Measurements from ENCODE around the gene SYNM. TPM values are rescaled to one million over a fixed set of nuclear protein-coding genes. Genes with fewer than 3 reads are reported as not detected.

SYNM gene
- total RNA-seq, 1 experiment from 2014 or later = 9.9 TPM

DNA sequence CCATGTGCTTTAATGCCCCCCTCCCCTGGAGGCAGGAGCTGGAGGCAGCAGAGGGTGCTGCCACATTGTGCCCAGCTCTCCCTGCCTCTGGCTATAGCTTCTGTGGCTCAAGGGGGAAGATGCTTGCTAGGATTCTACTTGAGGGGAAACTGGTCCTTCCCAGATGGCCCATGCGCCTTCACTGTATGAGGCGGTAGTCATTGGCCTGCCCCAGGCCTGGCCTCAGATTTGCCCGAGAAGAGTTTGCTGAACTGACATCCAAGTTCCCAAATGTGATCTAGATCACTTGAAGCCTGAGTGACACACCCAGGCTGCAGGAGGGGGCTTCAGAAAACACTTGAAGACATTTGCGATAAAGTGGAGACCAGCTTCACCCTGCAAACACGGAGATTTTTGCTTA lies 4.1 kb downstream of the SYNM start:
- no peak overlapping the region for H3K27ac ChIP-seq (ENCODE audit: low read length)
- H3K4me2 ChIP-seq (ENCODE audit: low read length) = no peak overlapping the region
- H3F3A ChIP-seq (ENCODE audit: low read length, unreplicated experiment) = no peaks in the 10 kb centered on the region
- H3K9ac ChIP-seq (ENCODE audit: low read length) = no peak overlapping the region
- H3K4me1 ChIP-seq (ENCODE audit: insufficient read depth, low read length) = peaks cover 15% of the 10 kb centered on the region; the same call in 1 of the 2 replicates
- CTCF ChIA-PET = interaction anchor here (0.6 kb wide), 1 partner anchor 47 kb away, joined by 3 read pairs; no protein-coding TSS in a partner anchor
- no peaks in the 10 kb centered on the region for H3K36me3 ChIP-seq (ENCODE audit: low read depth, low read length)
- H2AFZ ChIP-seq (ENCODE audit: low read length) = no peak overlapping the region
- no peaks in the 10 kb centered on the region for H4K20me1 ChIP-seq (ENCODE audit: low read length)
- no peak overlapping the region for H3K4me3 ChIP-seq (ENCODE audit: low read length)
- POLR2A ChIA-PET (ENCODE audit: unreplicated experiment) = no interaction called here
- DNase-seq (no peak), ATAC-seq (no peak)
- H3K9me3 ChIP-seq (ENCODE audit: low read length) = no peaks in the 10 kb centered on the region
- H3K79me2 ChIP-seq (ENCODE audit: low read length) = peaks cover 33% of the 10 kb centered on the region
- no peaks in the 10 kb centered on the region for H3K9me2 ChIP-seq (replicated peaks; ENCODE audit: low read length)
- BruUV-seq (replicated peaks) = no TSS peak
- TF ChIP-seq EZH2phosphoT487 (IDR thresholded peaks at IDR 0.05; ENCODE audit: borderline replicate concordance, low read length) = no peak
- TF ChIP-seq, protein P1, sequence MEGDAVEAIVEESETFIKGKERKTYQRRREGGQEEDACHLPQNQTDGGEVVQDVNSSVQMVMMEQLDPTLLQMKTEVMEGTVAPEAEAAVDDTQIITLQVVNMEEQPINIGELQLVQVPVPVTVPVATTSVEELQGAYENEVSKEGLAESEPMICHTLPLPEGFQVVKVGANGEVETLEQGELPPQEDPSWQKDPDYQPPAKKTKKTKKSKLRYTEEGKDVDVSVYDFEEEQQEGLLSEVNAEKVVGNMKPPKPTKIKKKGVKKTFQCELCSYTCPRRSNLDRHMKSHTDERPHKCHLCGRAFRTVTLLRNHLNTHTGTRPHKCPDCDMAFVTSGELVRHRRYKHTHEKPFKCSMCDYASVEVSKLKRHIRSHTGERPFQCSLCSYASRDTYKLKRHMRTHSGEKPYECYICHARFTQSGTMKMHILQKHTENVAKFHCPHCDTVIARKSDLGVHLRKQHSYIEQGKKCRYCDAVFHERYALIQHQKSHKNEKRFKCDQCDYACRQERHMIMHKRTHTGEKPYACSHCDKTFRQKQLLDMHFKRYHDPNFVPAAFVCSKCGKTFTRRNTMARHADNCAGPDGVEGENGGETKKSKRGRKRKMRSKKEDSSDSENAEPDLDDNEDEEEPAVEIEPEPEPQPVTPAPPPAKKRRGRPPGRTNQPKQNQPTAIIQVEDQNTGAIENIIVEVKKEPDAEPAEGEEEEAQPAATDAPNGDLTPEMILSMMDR (conservative IDR thresholded peaks at IDR 0.05; ENCODE audit: low read depth, low read length) = no peak
- no peak for TF ChIP-seq EZH2 (IDR thresholded peaks at IDR 0.05; ENCODE audit: low read length, unreplicated experiment)
- H3K27me3 ChIP-seq (ENCODE audit: low read length) = no peaks in the 10 kb centered on the region
- intact Hi-C loops (cut with micrococcal nuclease) = no loop called here

DNA sequence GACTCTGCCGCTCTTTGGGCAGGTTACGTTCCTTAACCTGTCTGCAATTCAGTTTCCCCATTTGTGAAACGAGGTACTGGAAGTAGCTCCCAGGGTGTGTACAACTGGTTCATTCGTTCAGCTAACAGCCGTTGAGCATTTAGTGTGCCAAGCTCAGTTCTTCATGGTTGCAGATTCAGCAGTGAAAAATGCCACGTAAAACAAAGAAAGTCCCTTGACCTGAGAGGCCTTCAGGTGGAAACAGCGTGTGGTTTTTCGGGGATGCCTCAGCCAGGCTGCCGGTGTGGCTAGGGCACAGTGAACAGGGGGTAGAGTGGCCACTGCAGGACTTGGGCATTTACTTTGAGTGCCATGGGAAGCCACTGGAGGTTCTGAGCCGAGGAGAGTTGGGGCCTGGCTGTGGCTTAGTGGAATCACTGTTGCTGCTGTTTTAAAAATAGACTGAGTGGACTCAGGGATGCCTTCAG lies 4.7 kb downstream of the SYNM start:
- ChIA-PET POLR2A (ENCODE audit: unreplicated experiment) (no interaction called here), CTCF (no interaction called here)
- intact Hi-C loops (cut with micrococcal nuclease) = no loop called here
- H3K27me3 ChIP-seq (ENCODE audit: low read length) = no peaks in the 10 kb centered on the region
- H4K20me1 ChIP-seq (ENCODE audit: low read length) = no peaks in the 10 kb centered on the region
- H3F3A ChIP-seq (ENCODE audit: low read length, unreplicated experiment) = no peaks in the 10 kb centered on the region
- no peak overlapping the region for H3K4me2 ChIP-seq (ENCODE audit: low read length)
- H3K4me3 ChIP-seq (ENCODE audit: low read length) = no peak overlapping the region
- H3K9ac ChIP-seq (ENCODE audit: low read length) = no peak overlapping the region
- H2AFZ ChIP-seq (ENCODE audit: low read length) = no peak overlapping the region
- H3K27ac ChIP-seq (ENCODE audit: low read length) = no peak overlapping the region
- no TSS peak for BruUV-seq (replicated peaks)
- ATAC-seq (no peak), DNase-seq (no peak)
- TF ChIP-seq, protein P1 (conservative IDR thresholded peaks at IDR 0.05; ENCODE audit: low read depth, low read length) = no peak
- TF ChIP-seq EZH2phosphoT487 (IDR thresholded peaks at IDR 0.05; ENCODE audit: borderline replicate concordance, low read length) = no peak
- TF ChIP-seq EZH2 (IDR thresholded peaks at IDR 0.05; ENCODE audit: low read length, unreplicated experiment) = no peak
- H3K9me3 ChIP-seq (ENCODE audit: low read length) = no peaks in the 10 kb centered on the region
- H3K9me2 ChIP-seq (replicated peaks; ENCODE audit: low read length) = no peaks in the 10 kb centered on the region
- H3K79me2 ChIP-seq (ENCODE audit: low read length) = peaks cover 33% of the 10 kb centered on the region
- H3K4me1 ChIP-seq (ENCODE audit: insufficient read depth, low read length) = peaks cover 15% of the 10 kb centered on the region; the same call in 1 of the 2 replicates
- H3K36me3 ChIP-seq (ENCODE audit: low read depth, low read length) = no peaks in the 10 kb centered on the region

DNA sequence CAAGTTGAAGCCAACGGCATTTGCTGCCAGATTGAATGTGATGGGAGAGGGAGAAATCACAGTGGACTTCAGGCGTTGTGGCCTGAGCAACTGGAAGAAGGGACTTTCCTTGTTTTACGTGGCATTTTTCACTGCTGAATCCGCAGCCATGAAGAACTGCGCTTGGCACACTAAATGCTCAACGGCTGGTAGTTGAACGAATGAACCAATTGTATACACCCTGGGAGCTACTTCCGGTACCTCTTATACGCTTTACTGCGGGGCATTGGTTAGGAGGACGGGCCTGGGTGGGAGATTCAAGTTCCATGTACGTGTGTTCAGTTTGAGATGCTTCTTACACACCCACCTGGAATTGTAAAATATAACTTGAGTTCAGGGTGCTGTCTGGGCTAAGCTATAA lies 5.2 kb downstream of the SYNM start:
- TF ChIP-seq, protein P1 (conservative IDR thresholded peaks at IDR 0.05; ENCODE audit: low read depth, low read length) = no peak
- no peak for TF ChIP-seq EZH2phosphoT487 (IDR thresholded peaks at IDR 0.05; ENCODE audit: borderline replicate concordance, low read length)
- TF ChIP-seq EZH2 (IDR thresholded peaks at IDR 0.05; ENCODE audit: low read length, unreplicated experiment) = no peak
- H3K4me2 ChIP-seq (ENCODE audit: low read length) = no peak overlapping the region
- no peaks in the 10 kb centered on the region for H3F3A ChIP-seq (ENCODE audit: low read length, unreplicated experiment)
- no peaks in the 10 kb centered on the region for H3K9me2 ChIP-seq (replicated peaks; ENCODE audit: low read length)
- H3K36me3 ChIP-seq (ENCODE audit: low read depth, low read length) = no peaks in the 10 kb centered on the region
- no peaks in the 10 kb centered on the region for H3K9me3 ChIP-seq (ENCODE audit: low read length)
- H3K4me3 ChIP-seq (ENCODE audit: low read length) = no peak overlapping the region
- H4K20me1 ChIP-seq (ENCODE audit: low read length) = no peaks in the 10 kb centered on the region
- no TSS peak for BruUV-seq (replicated peaks)
- ChIA-PET POLR2A (ENCODE audit: unreplicated experiment) (no interaction called here), CTCF (no interaction called here)
- peaks cover 15% of the 10 kb centered on the region; the same call in 1 of the 2 replicates for H3K4me1 ChIP-seq (ENCODE audit: insufficient read depth, low read length)
- ATAC-seq (no peak), DNase-seq (no peak)
- no peaks in the 10 kb centered on the region for H3K27me3 ChIP-seq (ENCODE audit: low read length)
- intact Hi-C loops (cut with micrococcal nuclease) = no loop called here
- no peak overlapping the region for H3K9ac ChIP-seq (ENCODE audit: low read length)
- H3K27ac ChIP-seq (ENCODE audit: low read length) = no peak overlapping the region
- no peak overlapping the region for H2AFZ ChIP-seq (ENCODE audit: low read length)
- peaks cover 33% of the 10 kb centered on the region for H3K79me2 ChIP-seq (ENCODE audit: low read length)
